ENCODE data around the gene NIT1. TPM values are rescaled to one million over a fixed set of nuclear protein-coding genes. Genes with fewer than 3 reads are reported as not detected.

The NIT1 gene
- total RNA-seq, 1 donor from 2014 or later, result 40.6 TPM

GRCh38 chr1:161139766-161140165 lies 21.9 kb downstream of the NIT1 start:
- intact Hi-C loops (cut with micrococcal nuclease), result loop anchor here (1.0 kb wide), 2 partner anchors 42 to 142 kb away; no protein-coding TSS in a partner anchor

- intact Hi-C loops (cut with micrococcal nuclease), result no loop called here
These were observed 23.0 kb downstream of the NIT1 start for GRCh38 chr1:161140755-161141400.

- intact Hi-C loops (cut with micrococcal nuclease), result no loop called here
These were observed 27.9 kb downstream of the NIT1 start for GRCh38 chr1:161145832-161146231.

- intact Hi-C loops (cut with micrococcal nuclease), result loop anchor here (1.0 to 5.0 kb wide), 10 partner anchors 13 to 891 kb away; partner anchors contain the start of genes B4GALT3, DCAF8, DEDD and NDUFS2
These were observed 35.3 kb downstream of the NIT1 start for GRCh38 chr1:161153176-161153575.

GRCh38 chr1:161153682-161154337 lies 35.9 kb downstream of the NIT1 start, which contains the start of gene UFC1:
Gene UFC1, plus strand, starts transcription at chr1:161153978. Its CDS starts 20 bp downstream, at chr1:161153998.
- intact Hi-C loops (cut with micrococcal nuclease), result loop anchor here (1.0 to 5.0 kb wide), 10 partner anchors 12 to 892 kb away; partner anchors contain the start of genes B4GALT3, DCAF8, DEDD and NDUFS2

- intact Hi-C loops (cut with micrococcal nuclease), result loop anchor here (1.0 to 2.0 kb wide), 2 partner anchors 8 to 19 kb away; partner anchors contain the start of genes B4GALT3 and PPOX
These were observed 40.0 kb downstream of the NIT1 start for GRCh38 chr1:161157867-161158266.

GRCh38 chr1:161158316-161159010 lies 40.6 kb downstream of the NIT1 start:
- intact Hi-C loops (cut with micrococcal nuclease), result loop anchor here (1.0 to 2.0 kb wide), 4 partner anchors 8 to 113 kb away; partner anchors contain the start of genes B4GALT3, DEDD, PPOX and USF1

- intact Hi-C loops (cut with micrococcal nuclease), result loop anchor here (1.0 to 2.0 kb wide), 3 partner anchors 18 to 114 kb away; partner anchors contain the start of genes B4GALT3, DEDD and USF1
These were observed 41.4 kb downstream of the NIT1 start, which contains the start of gene USP21 for GRCh38 chr1:161159087-161159912. Gene USP21, plus strand, starts transcription at chr1:161159500. Its CDS starts 1,141 bp downstream, at chr1:161160641.

- intact Hi-C loops (cut with micrococcal nuclease), result loop anchor here (1.0 to 2.0 kb wide), 3 partner anchors 17 to 115 kb away; partner anchors contain the start of genes B4GALT3, DEDD and USF1
These were observed 42.0 kb downstream of the NIT1 start for GRCh38 chr1:161159913-161160243.

- intact Hi-C loops (cut with micrococcal nuclease), result no loop called here
These were observed 42.8 kb downstream of the NIT1 start for GRCh38 chr1:161160671-161161145.

- intact Hi-C loops (cut with micrococcal nuclease), result no loop called here
These were observed 43.7 kb downstream of the NIT1 start for GRCh38 chr1:161161652-161162051.

- intact Hi-C loops (cut with micrococcal nuclease), result no loop called here
These were observed 44.1 kb downstream of the NIT1 start for GRCh38 chr1:161162052-161162451.

GRCh38 chr1:161162806-161163205 lies 44.9 kb downstream of the NIT1 start:
- intact Hi-C loops (cut with micrococcal nuclease), result no loop called here

GRCh38 chr1:161163793-161164192 lies 45.9 kb downstream of the NIT1 start:
- intact Hi-C loops (cut with micrococcal nuclease), result no loop called here

- intact Hi-C loops (cut with micrococcal nuclease), result no loop called here
These were observed 47.2 kb downstream of the NIT1 start for GRCh38 chr1:161164901-161165610.

GRCh38 chr1:161165742-161166668 lies 48.1 kb downstream of the NIT1 start, which contains the start of gene PPOX:
Gene PPOX, plus strand, starts transcription at chr1:161166426. Its CDS starts 422 bp downstream, at chr1:161166848.
- intact Hi-C loops (cut with micrococcal nuclease), result loop anchor here (1.0 kb wide), 8 partner anchors 8 to 125 kb away; partner anchors contain the start of genes B4GALT3, DEDD, NDUFS2 and UFC1

- intact Hi-C loops (cut with micrococcal nuclease), result loop anchor here (1.0 kb wide), 8 partner anchors 9 to 124 kb away; partner anchors contain the start of genes B4GALT3, DEDD, NDUFS2 and UFC1
These were observed 49.0 kb downstream of the NIT1 start for GRCh38 chr1:161166669-161167548.
